MM.1S (cell line): ENCODE data around the gene HDAC7.

ENCODE experiments used
- DNase-seq: peaks from one replicate; pipeline ENCODE4 v3.0.0-alpha.2; 2015
- H2AFZ ChIP-seq: fragments of 300-600 bp; sonication (generic); 2 replicates; pipeline ENCODE4 v1.6.0; 2016; ENCODE audit warnings: antibody characterized with exemption, low read length
- H3F3A ChIP-seq: fragments of 300-600 bp; sonication (generic); 2 replicates; pipeline ENCODE4 v1.6.1; 2016; ENCODE audit warnings: mild to moderate bottlenecking, antibody characterized with exemption, low read length, moderate library complexity, mixed read lengths; ENCODE audit not compliant: insufficient read depth
- H3K27ac ChIP-seq: fragments of 300-600 bp; sonication (generic); 2 replicates; pipeline ENCODE4 v1.5.1; 2016; ENCODE audit warnings: mild to moderate bottlenecking, low read length
- H3K27me3 ChIP-seq: fragments of 300-600 bp; sonication (generic); replicated peaks from 2 replicates; pipeline ENCODE4 v1.6.0; 2016; ENCODE audit warnings: low read length; ENCODE audit not compliant: insufficient read depth
- H3K36me3 ChIP-seq: fragments of 300-600 bp; sonication (generic); replicated peaks from 2 replicates; pipeline ENCODE4 v1.6.1; 2016; ENCODE audit warnings: mild to moderate bottlenecking, low read length, mixed read lengths; ENCODE audit not compliant: insufficient read depth
- H3K4me1 ChIP-seq: fragments of 300-600 bp; sonication (generic); 2 replicates; pipeline ENCODE4 v1.6.1; 2016; ENCODE audit warnings: low read length, mixed read lengths
- H3K4me2 ChIP-seq: fragments of 300-600 bp; sonication (generic); 2 replicates; pipeline ENCODE4 v1.6.0; 2016; ENCODE audit warnings: low read depth, low read length
- H3K4me3 ChIP-seq: fragments of 300-600 bp; sonication (generic); 2 replicates; pipeline ENCODE4 v1.5.1; 2016; ENCODE audit warnings: low read length, mixed read lengths
- H3K79me2 ChIP-seq: fragments of 300-600 bp; sonication (generic); 2 replicates; pipeline ENCODE4 v1.6.1; 2016; ENCODE audit warnings: mixed run types, low read length, mixed read lengths
- H3K9ac ChIP-seq: fragments of 300-600 bp; sonication (generic); 2 replicates; pipeline ENCODE4 v1.6.1; 2016; ENCODE audit warnings: low read length, mixed read lengths
- H3K9me2 ChIP-seq: fragments of 300-600 bp; sonication (generic); replicated peaks from 2 replicates; pipeline ENCODE4 v1.6.1; 2016; ENCODE audit warnings: mild to moderate bottlenecking, low read length, mixed read lengths; ENCODE audit not compliant: insufficient read depth
- H3K9me3 ChIP-seq: fragments of 300-600 bp; sonication (generic); replicated peaks from 2 replicates; pipeline ENCODE4 v1.6.1; 2016; ENCODE audit warnings: mild to moderate bottlenecking, low read length, mixed read lengths; ENCODE audit not compliant: insufficient read depth
- H4K20me1 ChIP-seq: fragments of 300-600 bp; sonication (generic); 2 replicates; pipeline ENCODE4 v1.6.1; 2016; ENCODE audit warnings: mild to moderate bottlenecking, low read length, moderate library complexity, mixed read lengths; ENCODE audit not compliant: insufficient read depth
- EZH2 ChIP-seq: fragments of 300-600 bp; sonication (generic); optimal IDR thresholded peaks from 2 replicates; pipeline ENCODE3; 2017; ENCODE audit warnings: low read depth, mild to moderate bottlenecking, antibody characterized with exemption, low read length, mixed read lengths
- EZH2phosphoT487 ChIP-seq: fragments of 300-600 bp; sonication (generic); IDR thresholded peaks from 2 replicates; pipeline ENCODE4 v1.6.1; 2018; ENCODE audit warnings: antibody characterized with exemption, low read length
- TF ChIP-seq, protein P1 (sequence below): fragments of 300-600 bp; sonication (generic); IDR thresholded peaks from 2 replicates; pipeline ENCODE4 v1.5.1; 2016; ENCODE audit warnings: antibody characterized with exemption, low read length, mixed read lengths

The HDAC7 gene

DNA sequence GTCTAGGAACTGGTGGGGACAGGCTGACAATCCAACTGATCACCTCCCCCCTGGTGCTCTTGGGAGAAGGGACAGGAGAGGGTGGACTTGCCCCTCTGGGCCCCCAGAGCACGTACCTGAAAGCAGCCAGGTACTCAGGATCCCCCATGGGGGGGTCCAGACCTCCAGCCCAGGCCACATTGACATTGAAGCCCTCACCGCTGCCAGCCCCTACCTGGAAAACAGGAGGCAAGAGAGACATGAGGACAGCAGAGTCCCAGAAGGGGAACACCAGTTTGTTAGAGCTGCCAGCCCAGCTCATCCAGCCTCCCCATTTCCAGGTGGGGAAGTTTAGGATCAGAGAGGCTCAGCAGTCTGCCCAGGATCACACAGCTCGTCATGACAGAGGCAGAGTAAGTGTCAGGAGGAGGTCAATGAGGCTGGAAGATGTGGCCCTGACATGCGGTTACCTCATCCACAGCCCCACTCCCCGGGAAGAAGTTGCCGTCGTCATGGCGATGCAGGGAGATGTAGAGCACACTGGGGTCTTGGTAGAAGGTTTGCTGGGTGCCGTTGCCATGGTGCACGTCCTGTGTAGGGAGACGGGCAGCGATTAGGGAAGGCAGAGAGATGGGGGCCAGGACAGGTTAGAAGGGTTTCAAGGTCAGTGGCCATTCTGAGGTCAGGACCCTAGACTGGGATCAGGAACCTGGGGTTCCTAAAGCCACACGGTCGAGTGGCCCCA is 31.9 kb downstream of the HDAC7 start:
- Histone ChIP-seq H3K9me3 (no peaks in the 10 kb centered on the region), H3K4me2 (no peak overlapping the region), H3K27ac (no peak overlapping the region), H3K36me3 (no peaks in the 10 kb centered on the region), H4K20me1 (no peaks in the 10 kb centered on the region), H2AFZ (no peak overlapping the region), H3K4me1 (no peaks in the 10 kb centered on the region), H3K79me2 (0 out of 2 replicates have a peak, but pooled peaks cover 6% of the 10 kb centered on the region), H3K9ac (no peak overlapping the region), H3F3A (no peaks in the 10 kb centered on the region), H3K4me3 (no peak overlapping the region), H3K27me3 (no peaks in the 10 kb centered on the region), H3K9me2 (no peaks in the 10 kb centered on the region)
- TF ChIP-seq EZH2 (no peak), EZH2phosphoT487 (no peak)
- TF ChIP-seq, protein P1, sequence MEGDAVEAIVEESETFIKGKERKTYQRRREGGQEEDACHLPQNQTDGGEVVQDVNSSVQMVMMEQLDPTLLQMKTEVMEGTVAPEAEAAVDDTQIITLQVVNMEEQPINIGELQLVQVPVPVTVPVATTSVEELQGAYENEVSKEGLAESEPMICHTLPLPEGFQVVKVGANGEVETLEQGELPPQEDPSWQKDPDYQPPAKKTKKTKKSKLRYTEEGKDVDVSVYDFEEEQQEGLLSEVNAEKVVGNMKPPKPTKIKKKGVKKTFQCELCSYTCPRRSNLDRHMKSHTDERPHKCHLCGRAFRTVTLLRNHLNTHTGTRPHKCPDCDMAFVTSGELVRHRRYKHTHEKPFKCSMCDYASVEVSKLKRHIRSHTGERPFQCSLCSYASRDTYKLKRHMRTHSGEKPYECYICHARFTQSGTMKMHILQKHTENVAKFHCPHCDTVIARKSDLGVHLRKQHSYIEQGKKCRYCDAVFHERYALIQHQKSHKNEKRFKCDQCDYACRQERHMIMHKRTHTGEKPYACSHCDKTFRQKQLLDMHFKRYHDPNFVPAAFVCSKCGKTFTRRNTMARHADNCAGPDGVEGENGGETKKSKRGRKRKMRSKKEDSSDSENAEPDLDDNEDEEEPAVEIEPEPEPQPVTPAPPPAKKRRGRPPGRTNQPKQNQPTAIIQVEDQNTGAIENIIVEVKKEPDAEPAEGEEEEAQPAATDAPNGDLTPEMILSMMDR, result no peak
- DNase-seq, result no peak

DNA sequence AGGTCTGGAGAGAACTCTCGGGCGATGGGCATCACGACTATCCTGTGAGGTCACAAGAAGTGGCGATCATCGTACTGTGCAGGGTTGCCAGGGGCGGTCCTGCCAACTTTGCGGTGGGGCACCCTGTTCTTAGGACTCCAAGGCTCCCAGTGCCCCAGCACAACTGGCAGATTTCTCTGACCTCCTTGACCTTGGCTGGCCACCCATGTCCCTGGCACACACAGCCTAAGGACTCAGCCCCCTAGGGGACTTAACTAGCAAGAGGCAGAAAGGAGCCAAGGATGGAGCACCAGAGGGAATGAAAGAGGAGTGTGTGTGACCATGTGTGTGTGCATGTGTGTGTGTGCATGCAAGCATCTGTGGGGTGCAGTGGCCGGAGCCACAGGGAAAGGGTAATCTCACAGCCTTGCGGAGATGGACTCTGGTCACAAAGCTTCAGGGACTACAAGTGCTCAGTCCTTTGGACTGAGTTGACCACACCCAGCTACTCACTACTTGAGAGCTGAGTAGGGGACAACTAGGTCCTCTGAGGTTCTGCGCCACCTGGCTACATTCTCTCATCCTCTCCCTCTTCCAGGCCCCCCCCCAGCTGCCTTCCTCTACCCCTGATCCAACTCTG is 32.9 kb downstream of the HDAC7 start:
- H3K9ac ChIP-seq, result no peak overlapping the region
- no peak overlapping the region for H3K27ac ChIP-seq
- H3K27me3 ChIP-seq, result no peaks in the 10 kb centered on the region

GRCh38 chr12:47785887-47786661 is 33.6 kb downstream of the HDAC7 start:
- H3F3A ChIP-seq, result peaks cover 6% of the 10 kb centered on the region; the same call in 1 of the 2 replicates
- H3K9me2 ChIP-seq, result no peaks in the 10 kb centered on the region
- no peaks in the 10 kb centered on the region for H3K9me3 ChIP-seq
- no peaks in the 10 kb centered on the region for H3K36me3 ChIP-seq
- no peaks in the 10 kb centered on the region for H3K27me3 ChIP-seq
- TF ChIP-seq EZH2 (no peak), EZH2phosphoT487 (no peak)
- TF ChIP-seq, protein P1, result no peak
- H4K20me1 ChIP-seq, result no peaks in the 10 kb centered on the region
- no peak for DNase-seq
- H3K4me1 ChIP-seq, result no peaks in the 10 kb centered on the region
- H3K9ac ChIP-seq, result no peak overlapping the region
- H2AFZ ChIP-seq, result no peak overlapping the region
- no peak overlapping the region for H3K27ac ChIP-seq
- no peak overlapping the region for H3K4me2 ChIP-seq
- H3K79me2 ChIP-seq, result no peaks in the 10 kb centered on the region
- no peak overlapping the region for H3K4me3 ChIP-seq

More for the DNA sequence above, 32.9 kb downstream of the HDAC7 start:
- Histone ChIP-seq H3K36me3 (no peaks in the 10 kb centered on the region), H3K4me2 (no peak overlapping the region), H3F3A (no peaks in the 10 kb centered on the region), H3K79me2 (no peaks in the 10 kb centered on the region), H3K9me3 (no peaks in the 10 kb centered on the region), H3K4me3 (no peak overlapping the region), H4K20me1 (no peaks in the 10 kb centered on the region), H3K4me1 (no peaks in the 10 kb centered on the region), H3K9me2 (no peaks in the 10 kb centered on the region), H2AFZ (no peak overlapping the region)
- TF ChIP-seq EZH2phosphoT487 (no peak), EZH2 (no peak)
- TF ChIP-seq, protein P1, result no peak
- DNase-seq, result no peak
